Endodermal cell (in vitro differentiated cells): ENCODE data around the gene ROBO3. TPM values are rescaled to one million over a fixed set of nuclear protein-coding genes. Genes with fewer than 3 reads are reported as not detected.

Source experiments
- DNase-seq: peaks from one replicate; pipeline ENCODE4 v3.0.0-alpha.2; 2017
- H3K27ac ChIP-seq: 2 replicates; pipeline ENCODE4 v1.5.1; 2013; ENCODE audit warnings: mild to moderate bottlenecking, low read depth, low read length, moderate library complexity
- H3K27me3 ChIP-seq: 2 replicates; pipeline ENCODE4 v1.6.1; 2013; ENCODE audit warnings: mild to moderate bottlenecking, low read length, moderate library complexity; ENCODE audit not compliant: insufficient read depth, control insufficient read depth, poor library complexity, severe bottlenecking
- H3K36me3 ChIP-seq: 2 replicates; pipeline ENCODE4 v1.7.0; 2013; ENCODE audit warnings: mild to moderate bottlenecking, low read length, moderate library complexity; ENCODE audit not compliant: control insufficient read depth, insufficient read depth
- H3K4me1 ChIP-seq: one replicate; pipeline ENCODE4 v1.7.0; 2013; ENCODE audit warnings: low read length; ENCODE audit not compliant: control insufficient read depth, insufficient read depth
- H3K4me3 ChIP-seq: 2 replicates; pipeline ENCODE4 v1.5.1; 2013; ENCODE audit warnings: mild to moderate bottlenecking, low read length, moderate library complexity
- H3K9ac ChIP-seq: 2 replicates; pipeline ENCODE4 v1.6.1; 2013; ENCODE audit warnings: mild to moderate bottlenecking, low read length, moderate library complexity; ENCODE audit not compliant: poor library complexity, severe bottlenecking; ENCODE audit errors: extremely low read depth
- H3K9me3 ChIP-seq: 2 replicates; pipeline ENCODE4 v1.6.1; 2013; ENCODE audit warnings: mild to moderate bottlenecking, low read length, moderate library complexity; ENCODE audit not compliant: control insufficient read depth
- H3K27ac Mint-ChIP-seq: 2 replicates; pipeline ENCODE4 v1.8.0; 2020; ENCODE audit warnings: mixed read lengths
- H3K27me3 Mint-ChIP-seq: 2 replicates; pipeline ENCODE4 v1.8.0; 2021; ENCODE audit warnings: mild to moderate bottlenecking, mixed read lengths; ENCODE audit not compliant: insufficient read depth
- H3K36me3 Mint-ChIP-seq: 2 replicates; pipeline ENCODE4 v1.8.0; 2020; ENCODE audit warnings: low read depth, mixed read lengths
- H3K4me1 Mint-ChIP-seq: 2 replicates; pipeline ENCODE4 v1.8.0; 2020; ENCODE audit warnings: mixed read lengths
- H3K4me3 Mint-ChIP-seq: 2 replicates; pipeline ENCODE4 v1.8.0; 2020; ENCODE audit warnings: mild to moderate bottlenecking, moderate library complexity, mixed read lengths
- H3K9me3 Mint-ChIP-seq: 2 replicates; pipeline ENCODE4 v1.8.0; 2020; ENCODE audit warnings: mild to moderate bottlenecking, mixed read lengths
- CTCF ChIP-seq: fragments of 200-600 bp; sonication (generic); conservative IDR thresholded peaks from 2 replicates; pipeline ENCODE4 v1.5.0; 2021; ENCODE audit warnings: antibody characterized with exemption, mild to moderate bottlenecking
- WGBS, 2 experiments: methylation state at CpG; one replicate each; pipeline versions ENCODE4 v1.1.5 to v1.1.7; 2013; ENCODE audit warnings: missing lambda C conversion rate in 2 of 2, mixed read lengths in 1 of 2; ENCODE audit not compliant: insufficient coverage in 1 of 2, insufficient read length in 1 of 2; 5-methylcytosine and 5-hydroxymethylcytosine counted together
- total RNA-seq, 2 donors: library from RNA; stranded (reverse); fragmentation: NEBNext Ultra II Directional in 1 of 2; extraction: Animal tissue kit (Norgen Biotek cat#: 25700) in 1 of 2; gene quantifications; 2 replicates in 1 of 2; 3 replicates in 1 of 2; pipeline ENCODE4 v1.2.1, GENCODE V29; 2021

The ROBO3 gene
- total RNA-seq, 2 donors from 2014 or later, result 15.3 to 16.2 TPM

- no peaks in the 10 kb centered on the region for H3K36me3 ChIP-seq
- H3K9ac ChIP-seq, result no peak overlapping the region
- Mint-ChIP-seq H3K27me3 (peaks cover 60% of the 10 kb centered on the region), H3K27ac (no peak overlapping the region), H3K4me1 (no peaks in the 10 kb centered on the region), H3K9me3 (peaks cover 14% of the 10 kb centered on the region), H3K4me3 (no peak overlapping the region), H3K36me3 (no peaks in the 10 kb centered on the region)
- no peak overlapping the region for H3K27ac ChIP-seq
- H3K4me1 ChIP-seq, result no peaks in the 10 kb centered on the region
- no peak overlapping the region for H3K4me3 ChIP-seq
- DNase-seq, result no peak
- no peak for TF ChIP-seq CTCF
- H3K27me3 ChIP-seq, result peaks cover 20% of the 10 kb centered on the region
- H3K9me3 ChIP-seq, result peaks cover 4% of the 10 kb centered on the region
Measured at GRCh38 chr11:124916370-124916710, 51.1 kb downstream of the ROBO3 start.

GRCh38 chr11:124917115-124917637, 51.9 kb downstream of the ROBO3 start:
- no peak for TF ChIP-seq CTCF

GRCh38 chr11:124918950-124919349, 53.7 kb downstream of the ROBO3 start, which contains the start of gene HEPN1:
HEPN1 (plus strand) TSS chr11:124919250.
- Histone ChIP-seq H3K4me3 (no peak within 1 kb of the TSS), H3K27ac (no peak within 1 kb of the TSS), H3K4me1 (no peaks in the 10 kb centered on the region), H3K9me3 (no peaks in the 10 kb centered on the region), H3K9ac (no peak within 1 kb of the TSS), H3K27me3 (peaks cover 46% of the 10 kb centered on the region), H3K36me3 (no peaks in the 10 kb centered on the region)
- Mint-ChIP-seq H3K36me3 (no peaks in the 10 kb centered on the region), H3K4me3 (no peak within 1 kb of the TSS), H3K4me1 (no peaks in the 10 kb centered on the region), H3K27me3 (peaks cover 83% of the 10 kb centered on the region), H3K9me3 (no peaks in the 10 kb centered on the region), H3K27ac (no peak within 1 kb of the TSS)
- DNase-seq, result no peak
- WGBS, 2 experiments, result 93 to 95% methylated on average over 3 of the region's 3 CpGs
- no peak for TF ChIP-seq CTCF

More at GRCh38 chr11:124917115-124917637, 51.9 kb downstream of the ROBO3 start:
- H3K9me3 ChIP-seq, result peaks cover 1% of the 10 kb centered on the region
- no peak overlapping the region for H3K4me3 Mint-ChIP-seq
- H3K27ac ChIP-seq, result no peak overlapping the region
- peaks cover 6% of the 10 kb centered on the region for H3K9me3 Mint-ChIP-seq
- H3K27me3 ChIP-seq, result peaks cover 29% of the 10 kb centered on the region
- no peak overlapping the region for H3K4me3 ChIP-seq
- no peaks in the 10 kb centered on the region for H3K36me3 ChIP-seq
- WGBS, 2 experiments, result 92 to 96% methylated on average over 4 to 6 of the region's 6 CpGs
- no peak overlapping the region for H3K27ac Mint-ChIP-seq
- no peak for DNase-seq
- H3K4me1 Mint-ChIP-seq, result no peaks in the 10 kb centered on the region
- peaks cover 65% of the 10 kb centered on the region for H3K27me3 Mint-ChIP-seq
- no peaks in the 10 kb centered on the region for H3K4me1 ChIP-seq
- no peak overlapping the region for H3K9ac ChIP-seq
- H3K36me3 Mint-ChIP-seq, result no peaks in the 10 kb centered on the region
